HG03095 (cell line): ENCODE measurements around the gene DDX41.
"Not testable (repeated sequence)": the region's sequence is repeated elsewhere in the genome, so short reads cannot be mapped to it uniquely, and the experiment has no call there.

Source experiments
- ATAC-seq: cut with Tn5 transposase; IDR thresholded peaks from one replicate; pipeline ENCODE4 v1.9.1; 2021; ENCODE audit warnings: moderate library complexity; ENCODE audit not compliant: unreplicated experiment

DDX41 gene

GRCh38 chr5:177486256-177486655, 30.5 kb downstream of the DDX41 start:
- ATAC-seq = no peak

- ATAC-seq = not testable (repeated sequence)
Observed at GRCh38 chr5:177485753-177486152, 31.0 kb downstream of the DDX41 start.

- ATAC-seq = no peak
Observed at GRCh38 chr5:177484902-177485549, 31.7 kb downstream of the DDX41 start.

- no peak for ATAC-seq
Observed at GRCh38 chr5:177483994-177484901, 32.5 kb downstream of the DDX41 start.

GRCh38 chr5:177483042-177483441, 33.7 kb downstream of the DDX41 start:
- no peak for ATAC-seq

- ATAC-seq = no peak
Observed at GRCh38 chr5:177482359-177482795, 34.4 kb downstream of the DDX41 start.

- no peak for ATAC-seq
Observed at GRCh38 chr5:177479774-177480173, 37.0 kb downstream of the DDX41 start.

GRCh38 chr5:177478711-177479646, 37.8 kb downstream of the DDX41 start:
- no peak for ATAC-seq

GRCh38 chr5:177477701-177478477, 38.9 kb downstream of the DDX41 start:
- no peak for ATAC-seq

- no peak for ATAC-seq
Observed at GRCh38 chr5:177476531-177477233, 40.1 kb downstream of the DDX41 start.

- ATAC-seq = no peak
Observed at GRCh38 chr5:177475563-177476427, 41.0 kb downstream of the DDX41 start.

- ATAC-seq = no peak
Observed at GRCh38 chr5:177474846-177475562, 41.8 kb downstream of the DDX41 start.

- no peak for ATAC-seq
Observed at GRCh38 chr5:177474002-177474476, 42.7 kb downstream of the DDX41 start.

- no peak for ATAC-seq
Observed at GRCh38 chr5:177473443-177474001, 43.2 kb downstream of the DDX41 start, which contains the start of gene DBN1. TSS of gene DBN1 (minus strand) at chr5:177473634. CDS start at chr5:177473521, 113 bp downstream.

GRCh38 chr5:177472460-177473442, 44.0 kb downstream of the DDX41 start:
- no peak for ATAC-seq

- no peak for ATAC-seq
Observed at GRCh38 chr5:177471610-177472356, 45.0 kb downstream of the DDX41 start.
